ENCODE measurements around the gene EIF2S3.

GRCh38 chrX:24110069-24110468 lies 55.3 kb downstream of the EIF2S3 start:
- TF ChIP-seq CTCF (IDR thresholded peaks at IDR 0.05; ENCODE audit: poor library complexity, severe bottlenecking): no peak
- no peak for TF ChIP-seq EP300 (conservative IDR thresholded peaks at IDR 0.05; ENCODE audit: poor library complexity, severe bottlenecking)
